MM.1S (cell line): ENCODE measurements around the gene SF3B5.

Experiments used
- CTCF ChIP-seq: fragments of 300-600 bp; sonication (generic); IDR thresholded peaks from 2 replicates; pipeline ENCODE4 v1.5.1; 2016; ENCODE audit warnings: antibody characterized with exemption, low read length, mixed read lengths
- EZH2 ChIP-seq: fragments of 300-600 bp; sonication (generic); optimal IDR thresholded peaks from 2 replicates; pipeline ENCODE3; 2017; ENCODE audit warnings: low read depth, mild to moderate bottlenecking, antibody characterized with exemption, low read length, mixed read lengths

- no peak for TF ChIP-seq CTCF
- no peak for TF ChIP-seq EZH2
Observed at GRCh38 chr6:144122861-144123260, 27.5 kb upstream of the SF3B5 start.
